GM12878 (cell line): ENCODE measurements around the gene KLF17. TPM values are rescaled to one million over a fixed set of nuclear protein-coding genes. Genes with fewer than 3 reads are reported as not detected.
"Not testable (repeated sequence)": the region's sequence is repeated elsewhere in the genome, so short reads cannot be mapped to it uniquely, and the experiment has no call there.

Source experiments
- ATAC-seq: fragments of 200-7000 bp; cut with Tn5 transposase; 3 replicates; pipeline ENCODE4 v1.9.1; 2020; ENCODE audit warnings: mild to moderate bottlenecking, moderate library complexity
- BruUV-seq: library from RNA; stranded (reverse); fragments of 400-500 nt; replicated peaks from 2 replicates; lab custom pipeline; 2021; lab: Mats Ljungman, UMichigan
- CTCF ChIA-PET: fragments of 300-600 bp; sonication (Branson Sonifier 250); formaldehyde crosslinking; extraction: SDS; loops from one replicate; lab custom pipeline; 2021; ENCODE audit warnings: inconsistent platforms; lab: Yijun Ruan, JAX
- POLR2A ChIA-PET: fragments of 350-600 bp; formaldehyde crosslinking; extraction: SDS; loops from one replicate; lab custom pipeline; 2021; ENCODE audit warnings: inconsistent platforms; lab: Charles Lee
- RAD21 ChIA-PET: fragments of 300-600 bp; sonication (Branson Sonifier 250); formaldehyde crosslinking; loops from one replicate; lab custom pipeline; 2023; ENCODE audit warnings: antibody characterized with exemption; ENCODE audit not compliant: unreplicated experiment; lab: Charles Lee
- SMC1A ChIA-PET: fragments of 300-600 bp; sonication (Branson Sonifier 250); formaldehyde crosslinking; loops from one replicate; lab custom pipeline; 2023; ENCODE audit not compliant: unreplicated experiment, uncharacterized antibody; lab: Charles Lee
- DNase-seq: peaks from one replicate; pipeline ENCODE4 v3.0.0-alpha.2; 2011; ENCODE audit warnings: low read depth, low spot score
- FAIRE-seq: peaks from 3 replicates; lab custom pipeline; 2011; peaks lifted over from hg19 to GRCh38; lab: Jason Lieb, UNC
- H2AFZ ChIP-seq: 2 replicates; pipeline ENCODE4 v1.6.0; 2011; ENCODE audit warnings: low read depth, low read length, control low read depth; ENCODE audit not compliant: control insufficient read depth
- H3K27ac ChIP-seq: 2 replicates; pipeline ENCODE4 v1.5.1; 2011; ENCODE audit warnings: control low read depth; ENCODE audit not compliant: control insufficient read depth, insufficient read depth
- H3K27me3 ChIP-seq, 2 experiments: replicated peaks in 1 of 2; 2 replicates each; pipeline versions ENCODE4 v1.6.0 to v1.6.1; 2011; ENCODE audit warnings: low read length in 1 of 2; ENCODE audit not compliant: control insufficient read depth in 2 of 2, insufficient read depth in 2 of 2
- H3K36me3 ChIP-seq, 2 experiments: 2 replicates each; pipeline ENCODE4 v1.5.1; 2011; ENCODE audit warnings: low read length in 1 of 2; ENCODE audit not compliant: control insufficient read depth in 2 of 2, insufficient read depth in 2 of 2
- H3K4me1 ChIP-seq: 2 replicates; pipeline ENCODE4 v1.6.1; 2011; ENCODE audit warnings: mild to moderate bottlenecking, low read length, moderate library complexity, mixed read lengths; ENCODE audit not compliant: control insufficient read depth, insufficient read depth
- H3K4me2 ChIP-seq: 2 replicates; pipeline ENCODE4 v1.6.0; 2011; ENCODE audit warnings: control low read depth; ENCODE audit not compliant: control insufficient read depth, insufficient read depth
- H3K4me3 ChIP-seq: fragments of 200-600 bp; sonication (generic); 2 replicates; pipeline ENCODE4 v1.5.1; 2016
- H3K79me2 ChIP-seq: 2 replicates; pipeline ENCODE4 v1.6.0; 2011; ENCODE audit warnings: low read length; ENCODE audit not compliant: control insufficient read depth, insufficient read depth
- H3K9ac ChIP-seq: 2 replicates; pipeline ENCODE4 v1.8.0; 2011; ENCODE audit warnings: low read length, control low read depth, mixed read lengths; ENCODE audit not compliant: control insufficient read depth, insufficient read depth
- H3K9me3 ChIP-seq: replicated peaks from 3 replicates; pipeline ENCODE4 v1.5.1; 2011; ENCODE audit warnings: mild to moderate bottlenecking, low read length; ENCODE audit not compliant: control insufficient read depth, insufficient read depth
- H4K20me1 ChIP-seq: 2 replicates; pipeline ENCODE4 v1.6.0; 2011; ENCODE audit not compliant: control insufficient read depth, insufficient read depth
- BACH1 ChIP-seq: fragments of 450-650 bp; IDR thresholded peaks from 2 replicates; pipeline ENCODE4 v1.6.1; 2017; ENCODE audit warnings: mild to moderate bottlenecking, borderline replicate concordance
- ESRRA ChIP-seq: IDR thresholded peaks from 2 replicates; pipeline ENCODE4 v1.6.1; 2012; ENCODE audit warnings: mild to moderate bottlenecking, low read length, improper control_type of control experiment
- MEF2A ChIP-seq: IDR thresholded peaks from 2 replicates; pipeline ENCODE4 v1.6.1; 2011; ENCODE audit warnings: low read depth, mild to moderate bottlenecking, low read length, moderate library complexity; ENCODE audit not compliant: insufficient read depth
- PAX5 ChIP-seq: IDR thresholded peaks from 2 replicates; pipeline ENCODE4 v1.6.1; 2011; ENCODE audit warnings: low read depth, low read length, borderline replicate concordance
- RELB ChIP-seq: fragments of 450-650 bp; IDR thresholded peaks from 2 replicates; pipeline ENCODE4 v1.6.1; 2017; ENCODE audit warnings: low read depth, mild to moderate bottlenecking, moderate library complexity
- SPI1 ChIP-seq: IDR thresholded peaks from 2 replicates; pipeline ENCODE4 v1.6.1; 2011; ENCODE audit warnings: low read depth, mild to moderate bottlenecking, low read length, moderate library complexity, borderline replicate concordance; ENCODE audit not compliant: insufficient read depth
- SREBF2 ChIP-seq: IDR thresholded peaks from 2 replicates; pipeline ENCODE4 v1.6.1; 2012; ENCODE audit warnings: mild to moderate bottlenecking, low read length
- STAT3 ChIP-seq: IDR thresholded peaks from 2 replicates; pipeline ENCODE4 v1.6.1; 2011; ENCODE audit warnings: low read depth, low read length, improper control_type of control experiment
- WGBS: methylation state at CpG from one replicate; pipeline ENCODE4 v1.1.6; 2016; ENCODE audit warnings: low lambda C conversion rate; ENCODE audit not compliant: insufficient replicate concordance, insufficient coverage; ENCODE audit errors: missing lambda C conversion rate; 5-methylcytosine and 5-hydroxymethylcytosine counted together
- in situ Hi-C: fragments of 300-500 bp; cut with MboI; formaldehyde crosslinking; loops from 9 replicates; pipeline ENCODE4 v1.14.3; 2018; ENCODE audit warnings: mixed read lengths
- intact Hi-C: fragments of 100-400 bp; cut with micrococcal nuclease; formaldehyde crosslinking; loops from one replicate; pipeline ENCODE4 v1.14.2; 2022; ENCODE audit not compliant: unreplicated experiment
- polyA plus RNA-seq, 11 experiments: library from polyadenylated mRNA; depleted of rRNA in 4 of 11; unstranded in 6 of 11; stranded (reverse) in 5 of 11; fragments of >200 nt; fragmentation: Nextera tagmentation in 4 of 11; fragmentation: Illumina TruSeq in 1 of 11; extraction: Ambion mirVana in 4 of 11; extraction: Trizol in 1 of 11; gene quantifications; 1 replicate in 1 of 11; 2 replicates in 10 of 11; pipeline versions ENCODE4 v1.2.1 to v1.2.3, GENCODE V29; 2011 to 2016; ENCODE audit warnings: inconsistent platforms in 2 of 11, missing spikeins in 2 of 11, low read depth in 1 of 11
- total RNA-seq, 4 experiments: library from RNA; depleted of rRNA in 3 of 4; stranded (reverse); fragments of >200 nt in 3 of 4; fragmentation: Illumina TruSeq in 1 of 4; extraction: Trizol in 1 of 4; gene quantifications; 2 replicates each; pipeline versions ENCODE4 v1.2.1 to v1.2.3, GENCODE V29; 2013 to 2021

Gene KLF17
- total and polyA plus RNA-seq, 10 of the 15 experiments (the other 5 are each of a cell fraction or from before 2014, with no cell fraction given) = not detected

DNA sequence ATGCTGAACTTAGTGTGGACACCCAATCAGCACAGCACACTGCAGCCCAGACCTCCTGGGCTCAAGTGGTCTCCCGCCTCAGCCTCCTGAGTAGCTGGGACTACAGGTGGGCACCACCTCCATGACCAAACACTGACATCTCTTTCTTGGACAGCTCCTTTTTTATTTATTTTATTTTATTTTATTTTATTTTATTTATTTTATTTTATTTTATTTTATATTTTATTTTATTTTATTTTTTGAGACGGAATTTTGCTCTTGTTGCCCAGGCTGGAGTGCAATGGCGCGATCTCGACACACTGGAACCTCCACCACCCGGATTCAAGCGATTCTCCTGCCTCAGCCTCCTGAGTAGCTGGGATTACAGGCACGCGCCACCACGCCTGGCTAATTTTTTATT, 1.3 kb upstream of the KLF17 start:
- CTCF ChIA-PET, H3K27me3 ChIP-seq, RAD21 ChIA-PET, DNase-seq, H3K36me3 ChIP-seq, H3K9ac ChIP-seq, H3K9me3 ChIP-seq, H3K4me1 ChIP-seq, H2AFZ ChIP-seq, H3K27ac ChIP-seq, intact Hi-C loops, H3K4me3 ChIP-seq, H3K4me2 ChIP-seq, SMC1A ChIA-PET, H4K20me1 ChIP-seq, in situ Hi-C loops, POLR2A ChIA-PET, ATAC-seq, H3K79me2 ChIP-seq, FAIRE-seq, BruUV-seq: not testable (repeated sequence)
- 72% methylated on average over 10 of the region's 10 CpGs for WGBS

DNA sequence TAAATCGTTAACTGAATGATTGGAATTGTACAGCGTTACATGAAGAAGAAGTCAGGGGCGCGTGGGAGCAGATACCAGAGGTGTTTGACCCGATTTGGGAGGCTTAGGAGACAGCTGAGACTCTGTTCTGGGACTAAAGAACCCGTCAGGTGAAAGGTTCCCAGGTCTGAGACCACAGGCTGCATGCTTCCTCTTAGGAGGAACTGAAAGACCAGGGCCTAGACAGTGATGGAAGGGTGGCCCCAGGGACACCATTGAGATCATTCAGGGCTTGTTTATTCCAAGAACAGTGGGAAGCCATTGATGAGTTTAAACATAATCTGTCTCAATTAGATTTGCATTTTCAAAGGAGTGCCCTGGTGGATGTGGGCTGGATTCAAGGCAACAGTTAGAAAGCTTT, 904 bp downstream of the KLF17 start:
- CTCF ChIA-PET = no interaction called here
- Histone ChIP-seq H3K4me3 (no peak overlapping the region), H3K9ac (no peak overlapping the region), H3K4me2 (no peak overlapping the region), H3K79me2 (no peaks in the 10 kb centered on the region), H3K9me3 (no peaks in the 10 kb centered on the region), H4K20me1 (no peaks in the 10 kb centered on the region), H3K27ac (no peak overlapping the region), H3K36me3 (no peaks in the 10 kb centered on the region), H2AFZ (no peak overlapping the region), H3K4me1 (no peaks in the 10 kb centered on the region), H3K27me3 (no peaks in the 10 kb centered on the region; a peak in 1 of 4 replicates)
- WGBS = 24% methylated on average over 6 of the region's 6 CpGs
- no peak for DNase-seq
- no peak for ATAC-seq
- in situ Hi-C loops (no loop called here), intact Hi-C loops (no loop called here)
- no TSS peak for BruUV-seq
- POLR2A ChIA-PET = no interaction called here
- TF ChIP-seq ESRRA (no peak), MEF2A (no peak), RELB (no peak), SREBF2 (no peak), STAT3 (no peak), BACH1 (no peak), PAX5 (no peak), SPI1 (peak; percentile 29; the same call in 1 of the 2 replicates)
- RAD21 ChIA-PET = no interaction called here
- no peak for FAIRE-seq
- SMC1A ChIA-PET = no interaction called here
